Measurements from ENCODE around the gene ACTA2.

- TF ChIP-seq CTCF (conservative IDR thresholded peaks at IDR 0.05; ENCODE audit: low read depth, low read length) (no peak), EZH2 (IDR thresholded peaks at IDR 0.05; ENCODE audit: borderline replicate concordance, low read depth, low read length, poor library complexity, severe bottlenecking) (no peak)
Measured at GRCh38 chr10:88987243-88987725, 34.7 kb upstream of the ACTA2 start.

Data from A673 (cell line).